ENCODE data around the gene CCR3.
"Not testable (repeated sequence)": the region's sequence is repeated elsewhere in the genome, so short reads cannot be mapped to it uniquely, and the experiment has no call there.

CCR3 gene

DNA sequence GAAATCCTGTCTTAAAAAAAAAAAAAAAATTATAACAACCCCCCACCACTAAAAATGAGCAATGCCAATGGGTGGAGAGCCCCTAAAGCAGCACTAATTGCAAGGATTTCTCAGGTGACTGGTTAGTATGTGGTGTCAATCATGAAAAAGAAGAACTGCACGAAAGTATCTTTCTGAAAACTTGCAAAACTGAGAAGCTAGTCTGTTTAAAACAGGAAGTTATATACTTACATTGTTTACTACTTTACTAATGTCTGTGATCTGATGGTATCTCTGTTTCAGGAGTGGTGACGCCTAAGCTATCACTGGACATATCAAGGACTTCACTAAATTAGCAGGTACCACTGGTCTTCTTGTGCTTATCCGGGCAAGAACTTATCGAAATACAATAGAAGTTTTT lies at the start of gene CCR3:
Gene CCR3, plus strand, starts transcription at position 341 of the 400 bp plus-strand sequence. CDS start 22,699 bp downstream, outside the sequence.
- DNase-seq: no peak

DNA sequence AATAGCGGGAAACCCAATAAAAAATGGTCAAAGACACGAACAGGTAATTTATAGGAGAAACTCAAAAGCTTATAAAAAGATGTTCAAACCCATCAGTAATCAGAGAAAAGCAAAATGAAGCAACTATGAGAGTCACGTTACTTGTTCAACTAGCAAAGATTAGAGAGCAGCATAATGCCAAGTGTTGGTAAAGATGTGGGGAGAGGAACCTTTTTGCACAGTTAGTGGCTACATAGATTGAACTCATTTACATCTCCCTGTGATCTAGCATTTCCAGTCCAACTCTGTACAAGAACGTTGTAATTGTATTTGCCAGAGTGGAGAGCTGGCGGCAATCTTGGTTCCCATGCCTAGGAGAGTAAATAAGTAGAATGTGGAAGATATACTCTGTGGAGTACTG lies 49.3 kb upstream of the CCR3 start:
- DNase-seq: no peak

DNA sequence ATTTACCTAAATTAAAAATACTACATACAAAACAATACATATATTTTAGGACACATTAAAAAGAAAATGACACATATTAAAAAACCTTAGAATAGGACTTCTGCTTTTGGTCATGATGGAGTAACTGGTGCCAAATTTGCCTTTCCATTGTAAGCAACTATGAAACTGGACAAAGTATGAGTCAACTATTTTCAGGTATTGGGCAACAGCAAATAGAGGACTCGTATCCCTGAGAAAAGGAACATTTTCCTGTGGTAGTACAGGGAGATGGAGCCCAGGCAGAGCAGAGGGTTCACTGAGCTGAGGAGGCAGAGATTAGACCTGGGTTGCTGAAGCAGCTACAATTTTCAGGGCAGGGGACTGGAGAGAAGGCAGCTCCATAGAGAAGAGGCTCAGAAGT lies 48.8 kb upstream of the CCR3 start:
- DNase-seq: no peak

DNA sequence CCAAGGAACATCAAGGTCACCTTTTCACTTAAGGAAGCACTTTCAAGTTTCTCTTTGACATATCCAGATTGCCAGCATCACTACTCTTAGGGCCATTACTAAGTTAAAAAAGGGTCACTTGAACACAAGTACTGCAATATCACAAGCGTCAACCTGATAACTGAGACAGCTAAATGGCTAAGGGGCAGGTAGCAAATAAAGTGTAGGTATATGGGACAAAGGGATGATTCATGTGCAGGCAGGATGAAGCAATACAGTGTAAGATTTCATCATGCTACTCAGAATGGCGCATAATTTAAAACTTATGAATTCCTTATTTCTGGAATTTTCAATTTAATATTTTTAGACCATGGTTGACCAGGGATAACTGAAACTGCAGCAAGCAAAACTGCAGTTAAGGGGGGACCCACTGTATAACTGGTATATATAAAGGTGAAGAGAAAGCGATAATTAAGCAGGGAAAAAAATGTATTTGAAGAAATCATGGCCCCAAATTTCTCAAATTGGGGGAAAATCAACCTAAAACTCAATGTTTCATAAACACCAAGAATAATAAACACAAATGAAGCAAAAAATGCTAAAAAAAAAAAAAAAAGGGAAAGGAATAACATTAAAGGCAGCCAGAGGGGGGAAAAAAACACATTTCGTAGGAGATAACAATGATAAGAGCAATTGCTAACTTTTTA lies 47.2 kb upstream of the CCR3 start:
- no peak for DNase-seq

DNA sequence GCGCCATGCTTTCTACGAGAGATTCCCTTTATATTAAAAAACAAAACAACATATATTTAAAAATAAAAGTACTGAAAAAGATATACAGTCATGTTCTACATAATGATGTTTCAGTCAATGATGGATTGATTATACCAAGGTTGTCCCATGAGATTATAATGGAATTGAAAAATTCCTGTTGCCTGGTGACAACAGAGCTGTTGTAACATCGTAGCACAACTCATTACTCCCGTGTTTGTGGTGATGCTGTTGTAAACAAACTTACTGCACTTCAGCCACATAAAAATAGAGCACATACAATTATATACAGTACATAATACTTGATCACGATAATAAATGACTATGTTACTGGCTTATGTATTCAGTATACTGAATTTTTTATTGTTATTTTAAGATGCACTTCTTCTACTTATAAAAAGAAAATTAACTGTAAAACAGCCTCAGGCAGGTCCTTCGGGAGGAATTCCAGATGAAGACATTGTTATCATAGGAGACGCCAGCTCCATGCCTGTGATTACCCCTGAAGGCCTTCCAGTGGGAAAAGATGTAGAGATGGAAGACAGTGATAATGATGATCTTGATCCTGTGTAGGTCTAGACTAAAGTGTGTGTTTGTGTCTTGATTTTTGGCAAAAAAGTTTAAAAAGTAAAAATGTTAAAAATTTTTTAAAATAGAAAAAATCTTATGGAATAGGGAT lies 45.9 kb upstream of the CCR3 start:
- DNase-seq: no peak

DNA sequence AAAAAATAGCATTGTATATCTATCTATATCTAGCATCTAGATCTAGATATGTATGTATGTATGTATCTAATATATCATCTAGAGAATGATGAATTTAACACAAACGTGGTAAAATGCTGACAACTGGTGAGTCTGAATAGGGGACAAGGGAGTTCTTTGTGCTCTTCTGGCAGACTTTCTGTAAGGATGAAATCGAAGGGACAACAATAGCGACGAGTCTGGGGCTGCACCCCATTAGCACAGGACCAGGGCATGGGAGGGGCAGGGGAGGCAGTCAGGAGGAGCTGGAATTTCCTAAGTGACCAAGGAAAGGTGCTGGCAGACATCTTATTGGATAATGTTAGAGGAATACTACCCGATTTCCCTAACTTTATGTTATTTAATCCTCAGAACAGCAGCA lies 42.0 kb upstream of the CCR3 start:
- no peak for DNase-seq

DNA sequence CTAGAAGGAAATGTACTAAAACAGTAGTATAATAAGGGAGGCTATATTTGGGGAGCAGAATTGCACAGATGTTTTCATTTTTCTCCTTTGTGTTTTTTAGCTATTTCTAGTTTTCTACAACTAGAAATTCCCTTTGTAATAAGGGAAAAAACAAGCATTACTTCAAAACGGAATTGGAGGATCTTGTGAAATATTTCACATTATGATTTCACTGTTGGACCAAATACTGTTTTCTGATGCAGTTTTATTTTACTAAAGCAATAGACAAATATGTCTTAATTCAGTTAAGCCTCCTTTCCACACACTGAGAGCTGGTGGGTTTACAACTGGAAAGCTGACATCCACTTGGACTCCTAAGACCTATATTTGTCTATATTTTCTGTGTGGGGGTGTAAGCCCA lies 41.5 kb upstream of the CCR3 start:
- DNase-seq: no peak

DNA sequence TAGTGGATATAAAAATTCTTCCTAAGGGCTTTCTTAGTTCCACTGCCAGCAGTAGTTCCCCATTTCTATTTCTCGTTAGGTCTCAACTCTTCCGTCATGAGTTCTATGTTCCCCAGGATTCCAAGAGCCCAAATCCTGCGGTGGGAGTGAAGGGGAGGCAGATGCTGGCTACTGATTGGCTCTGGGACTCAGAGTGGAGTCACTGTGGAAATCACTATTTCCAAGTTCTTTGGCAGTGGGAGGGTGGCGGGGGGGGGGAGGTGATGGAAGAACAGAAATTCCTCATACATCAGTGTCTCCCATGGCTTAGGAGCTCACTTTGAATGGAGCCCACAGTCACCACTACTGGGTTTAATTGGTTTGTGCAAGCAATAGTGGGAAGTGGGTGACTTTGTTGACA lies 39.7 kb upstream of the CCR3 start:
- no peak for DNase-seq

DNA sequence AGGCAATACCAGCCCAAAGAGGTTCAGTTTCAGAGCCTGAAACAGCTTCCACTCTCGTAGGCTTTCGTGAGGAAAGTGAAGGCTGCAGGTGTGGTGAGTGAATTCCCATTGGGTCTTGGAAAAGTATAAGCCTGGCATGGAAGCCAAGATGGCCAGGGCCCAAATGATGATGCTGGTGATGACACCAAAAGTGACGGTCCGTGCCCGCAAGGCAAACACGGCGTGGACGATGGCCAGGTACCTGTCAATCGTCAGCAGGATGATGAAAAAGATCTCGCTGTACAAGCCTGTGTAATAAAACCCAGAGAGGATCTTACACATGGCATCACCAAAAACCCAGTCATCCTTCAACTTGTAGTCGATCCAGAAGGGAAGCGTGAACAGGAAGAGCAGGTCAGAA lies 38.6 kb upstream of the CCR3 start:
- no peak for DNase-seq

DNA sequence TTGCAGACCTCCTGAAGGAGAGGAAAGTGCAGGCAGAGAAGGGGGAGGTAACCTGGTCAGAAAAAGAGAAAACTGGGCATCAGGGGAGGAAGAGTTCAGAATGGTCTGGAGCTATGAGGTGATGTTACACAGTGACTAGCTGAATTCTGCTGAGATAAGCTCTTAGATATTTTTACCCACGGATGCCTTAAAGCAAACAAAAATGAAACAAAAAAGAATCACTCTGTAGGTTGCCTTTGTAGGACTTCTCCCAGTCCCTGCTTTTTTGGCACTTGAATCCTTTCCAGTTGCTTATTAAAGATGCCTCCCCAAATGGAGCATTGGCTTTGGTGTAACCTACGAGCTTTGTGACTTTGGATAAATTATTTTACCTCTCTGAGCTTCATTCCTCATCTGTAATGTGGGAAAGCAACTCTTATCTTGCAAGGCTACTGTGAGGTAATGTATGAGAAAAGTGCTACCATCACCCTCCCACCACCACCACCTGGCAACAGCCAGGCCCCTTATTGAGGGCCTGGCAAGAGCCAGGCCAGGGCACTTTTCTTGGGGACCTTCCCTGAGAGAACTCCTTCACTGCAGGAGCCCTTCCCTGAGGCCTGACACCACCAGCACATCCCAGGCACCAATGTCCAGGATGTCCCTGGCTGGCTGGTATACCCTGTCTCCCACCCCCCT lies 36.8 kb upstream of the CCR3 start:
- DNase-seq: no peak

DNA sequence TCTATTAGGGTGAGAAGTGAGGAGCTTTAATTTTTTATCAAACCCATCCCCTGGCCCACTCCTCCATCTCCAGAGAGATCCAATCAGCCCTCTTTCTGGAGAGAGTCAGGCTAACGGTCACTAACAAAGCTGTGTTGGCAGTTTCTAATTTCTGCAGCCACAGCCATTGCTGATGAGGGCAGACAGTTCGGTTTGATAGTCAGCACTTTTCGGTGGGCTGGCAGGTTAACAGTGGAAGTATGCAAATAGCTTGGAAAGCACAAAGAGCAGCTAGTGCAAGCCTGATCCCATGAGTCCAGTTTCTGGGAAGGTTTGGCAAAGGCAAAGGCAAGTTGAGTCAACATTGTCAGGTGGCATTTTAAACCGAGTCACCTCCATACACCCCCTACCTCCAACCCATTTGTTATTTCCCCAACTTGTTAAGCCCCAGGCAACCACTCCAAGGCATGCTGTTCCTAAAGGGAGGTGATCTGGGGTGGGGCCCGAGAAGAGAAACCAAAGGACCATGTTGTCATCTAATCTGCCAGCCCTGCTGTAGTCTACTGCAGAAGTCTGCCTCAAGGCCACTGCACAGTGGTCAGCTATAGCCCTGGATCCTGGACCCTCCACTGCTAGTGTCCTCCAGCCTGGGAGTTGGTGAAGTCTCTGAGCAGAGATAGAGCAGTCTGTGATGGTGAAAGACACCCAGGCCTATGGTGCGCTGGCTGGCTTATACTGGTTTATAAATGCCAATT lies 35.8 kb upstream of the CCR3 start:
- DNase-seq: no peak

DNA sequence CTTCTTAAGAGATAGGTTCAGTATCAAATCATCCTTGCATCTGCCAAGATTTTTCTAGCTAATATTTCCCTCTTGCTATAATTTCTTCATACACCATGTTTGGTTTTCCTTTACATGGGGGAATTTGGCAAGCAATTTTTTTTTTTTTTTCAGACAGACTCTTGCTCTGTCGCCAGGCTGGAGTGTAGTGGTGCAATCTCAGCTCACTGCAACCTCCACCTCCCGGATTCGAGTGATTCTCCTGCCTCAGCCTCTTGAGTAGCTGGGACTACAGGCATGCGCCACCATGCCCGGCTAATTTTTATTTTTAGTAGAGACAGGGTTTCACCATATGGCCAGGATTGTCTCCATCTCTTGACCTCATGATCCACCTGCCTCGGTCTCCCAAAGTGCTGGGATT lies 34.7 kb upstream of the CCR3 start:
- not testable (repeated sequence) for DNase-seq

DNA sequence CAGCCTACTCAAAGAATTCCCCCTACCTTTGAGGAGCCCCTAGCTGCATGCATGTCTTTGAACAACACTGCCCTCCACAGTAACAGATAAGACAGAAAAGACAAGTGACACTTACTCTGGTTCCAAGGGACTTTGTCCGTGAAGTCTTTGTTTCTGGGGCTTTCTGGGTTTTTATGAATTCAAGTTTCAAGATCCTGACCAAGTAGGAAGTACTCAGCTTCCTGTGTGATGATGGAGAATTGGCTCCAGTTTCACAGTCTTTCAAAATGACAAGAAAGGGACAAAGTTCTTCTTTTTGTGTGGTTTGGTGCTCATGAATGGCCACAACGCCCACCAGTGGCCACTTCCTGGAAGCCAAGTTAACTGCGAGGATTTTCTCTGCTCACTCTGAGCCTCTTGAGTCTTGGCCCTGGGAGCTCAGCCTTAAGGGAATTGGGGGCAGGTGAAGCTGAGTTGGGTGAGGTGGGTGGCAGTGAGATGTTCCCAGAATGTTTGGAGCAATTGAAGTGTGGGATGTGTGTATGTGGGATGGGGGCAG lies 34.0 kb upstream of the CCR3 start, which contains the start of gene CCR1:
Gene CCR1, minus strand, starts transcription at position 147 of the 538 bp plus-strand sequence. CDS start 4,000 bp downstream, outside the sequence.
- no peak for DNase-seq

DNA sequence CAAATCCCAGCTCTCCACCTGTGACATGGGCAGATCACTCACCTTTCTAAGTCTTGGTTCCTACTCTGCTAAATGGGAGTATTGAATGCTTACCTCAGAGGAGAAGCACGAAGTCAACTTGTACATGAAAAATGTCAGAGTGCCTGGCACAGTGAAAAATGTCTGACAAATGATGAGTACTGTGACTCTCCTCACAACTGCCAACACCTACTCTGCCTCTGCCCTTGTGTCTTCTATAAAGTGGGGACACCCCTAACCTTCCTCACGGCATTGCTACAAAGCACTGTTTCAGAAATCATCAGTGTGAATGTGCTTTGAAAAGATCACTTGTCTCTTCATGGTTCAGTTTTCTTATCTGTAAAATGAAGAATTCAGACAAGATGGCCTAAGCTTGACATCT lies 33.2 kb upstream of the CCR3 start:
- DNase-seq: no peak

DNA sequence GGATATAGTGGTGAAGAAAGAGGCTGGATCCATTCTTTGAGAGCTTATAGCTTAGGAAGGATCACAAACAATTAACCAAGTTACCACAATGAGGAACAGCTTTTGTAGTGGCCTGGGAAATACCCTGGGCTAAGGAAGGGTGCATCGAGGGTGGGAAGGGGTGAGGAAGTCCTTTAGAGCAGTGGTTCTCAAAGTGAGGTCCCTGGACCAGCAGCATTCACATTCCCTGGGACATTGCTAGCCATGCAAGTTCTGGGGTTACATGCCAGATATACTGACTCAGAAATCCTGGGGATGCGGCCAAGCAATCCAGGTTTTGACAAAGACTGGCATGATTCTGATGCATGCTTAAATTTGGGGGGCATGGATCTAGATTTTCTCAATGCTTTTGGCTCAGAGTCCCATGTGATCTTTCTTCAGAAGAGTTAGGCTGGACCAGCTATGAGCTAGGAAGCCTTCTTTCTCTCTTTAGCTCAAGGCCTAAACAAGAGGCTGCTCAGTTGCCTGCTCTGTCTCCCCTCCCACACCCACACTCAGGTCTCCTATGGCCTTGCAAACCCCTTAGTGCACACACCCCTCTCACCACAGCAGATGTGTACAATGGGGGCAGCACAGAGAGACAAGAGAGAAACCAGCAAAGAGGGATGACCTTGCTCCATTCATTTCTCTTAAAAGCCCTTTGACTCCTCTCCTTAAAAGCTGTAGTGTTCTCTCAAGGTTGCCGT lies 32.4 kb upstream of the CCR3 start:
- no peak for DNase-seq

DNA sequence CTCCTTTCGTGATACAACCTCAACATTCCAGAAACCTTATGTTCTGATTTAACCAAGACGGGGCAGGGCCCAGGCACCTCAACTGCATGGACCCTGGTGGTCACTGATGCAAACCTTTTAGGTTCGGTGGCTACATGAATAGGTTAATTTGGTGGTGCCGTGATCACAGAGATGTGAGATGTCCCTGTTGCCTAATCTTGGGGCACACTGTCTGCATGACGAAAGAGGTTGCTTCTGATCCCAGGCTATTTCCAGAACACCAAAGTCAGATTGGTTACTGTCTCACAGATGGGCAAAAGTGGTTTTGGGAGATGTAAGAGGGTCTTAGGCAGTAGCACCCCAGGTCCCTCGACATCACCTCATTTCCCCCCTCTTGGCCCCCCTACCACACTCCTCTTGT lies 30.2 kb upstream of the CCR3 start:
- no peak for DNase-seq

DNA sequence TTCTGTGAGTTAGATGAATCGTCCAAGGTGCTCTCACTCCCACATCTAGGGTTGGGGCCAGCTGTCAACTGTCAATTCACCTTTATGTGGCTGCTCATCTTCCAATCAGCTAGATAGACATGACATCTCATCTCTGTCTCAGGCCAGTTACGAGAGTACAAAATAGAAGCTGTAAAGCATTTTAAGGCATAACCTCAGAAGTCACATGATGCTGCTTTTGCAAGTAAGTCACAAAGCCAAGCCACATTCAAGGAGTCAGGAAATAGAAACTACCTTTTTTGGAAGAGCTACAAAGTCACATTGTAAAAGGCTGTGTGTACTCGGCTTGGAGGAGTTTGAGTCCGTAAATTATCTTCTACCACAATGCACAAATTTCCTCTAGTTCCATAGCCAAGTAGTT lies 29.1 kb upstream of the CCR3 start:
- no peak for DNase-seq

DNA sequence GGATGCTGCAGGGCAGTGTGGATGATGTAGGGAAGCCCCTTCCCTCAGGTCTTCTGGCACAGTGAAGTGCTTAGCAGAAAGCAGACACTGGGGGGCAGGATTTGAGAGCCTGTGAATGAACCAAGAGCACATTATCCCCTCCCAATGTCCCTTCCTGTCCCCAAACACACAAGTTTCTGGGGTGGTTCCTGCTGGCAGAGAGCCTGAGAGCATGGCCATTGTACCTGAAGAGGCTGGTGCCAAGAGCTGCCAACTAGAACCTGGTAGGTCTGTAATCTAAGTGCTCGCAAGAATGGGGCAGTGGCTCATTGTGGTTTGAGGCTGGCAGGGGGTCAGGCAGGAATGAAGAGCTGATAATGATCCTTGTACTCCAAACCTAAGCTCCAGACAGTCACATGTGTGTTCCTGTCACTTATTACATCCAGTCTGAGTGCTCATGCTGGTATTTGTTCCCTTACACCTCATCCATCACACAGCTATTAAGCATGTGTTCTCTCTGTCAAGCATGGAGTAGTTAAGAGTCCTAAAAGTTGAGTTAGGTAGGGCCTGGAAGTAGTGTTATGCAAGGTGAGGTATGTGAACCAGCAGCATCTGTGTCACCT lies 27.4 kb upstream of the CCR3 start:
- no peak for DNase-seq

DNA sequence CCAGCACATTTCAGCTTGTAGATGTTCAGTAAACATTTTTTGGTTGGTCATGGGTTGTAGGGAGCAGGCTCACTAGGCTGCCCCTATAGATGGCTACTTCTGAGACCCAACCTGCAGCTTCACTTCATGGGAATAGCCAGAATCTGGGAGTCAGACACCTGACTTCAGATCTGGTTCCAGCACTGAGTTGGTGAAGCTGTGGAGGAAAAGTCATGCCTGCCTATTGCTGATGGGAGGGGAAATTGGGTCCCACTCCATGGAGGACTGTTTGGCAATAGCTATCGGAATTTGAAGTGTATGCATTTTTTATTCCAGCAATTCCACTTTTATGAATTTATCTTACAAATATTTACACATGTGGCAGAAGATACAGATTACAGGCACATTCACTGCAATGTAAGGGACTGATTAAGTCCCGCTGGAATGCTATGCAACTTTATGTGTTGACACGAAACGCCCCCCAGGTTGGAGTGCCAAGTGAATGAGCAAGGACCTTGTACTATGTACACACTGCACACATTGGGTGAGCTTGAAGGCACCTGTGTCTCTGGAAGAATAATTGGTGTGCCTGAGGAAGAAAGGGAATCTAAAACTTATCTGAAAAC lies 26.3 kb upstream of the CCR3 start:
- no peak for DNase-seq

DNA sequence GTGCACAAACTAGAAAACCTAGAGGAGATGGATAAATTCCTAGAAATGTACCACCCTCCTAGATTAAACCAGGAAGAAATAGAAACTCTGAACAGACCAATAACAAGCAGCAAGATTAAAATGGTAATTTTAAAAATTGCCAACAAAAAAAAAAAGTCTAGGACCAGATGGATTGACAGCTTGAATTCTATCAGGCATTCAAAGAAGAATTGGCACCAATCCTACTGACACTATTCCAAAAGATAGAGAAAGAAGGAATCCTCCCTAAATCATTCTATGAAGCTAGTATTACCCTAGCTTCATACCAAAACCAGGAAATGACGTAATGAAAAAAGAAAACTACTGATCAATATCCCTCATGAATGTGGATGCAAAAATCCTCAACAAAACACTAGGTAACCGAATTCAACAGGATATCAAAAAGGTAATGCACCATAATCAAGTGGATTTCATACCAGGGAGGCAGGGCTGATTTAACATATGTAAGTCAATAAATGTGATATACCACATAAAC lies 24.0 kb upstream of the CCR3 start:
- no peak for DNase-seq

DNA sequence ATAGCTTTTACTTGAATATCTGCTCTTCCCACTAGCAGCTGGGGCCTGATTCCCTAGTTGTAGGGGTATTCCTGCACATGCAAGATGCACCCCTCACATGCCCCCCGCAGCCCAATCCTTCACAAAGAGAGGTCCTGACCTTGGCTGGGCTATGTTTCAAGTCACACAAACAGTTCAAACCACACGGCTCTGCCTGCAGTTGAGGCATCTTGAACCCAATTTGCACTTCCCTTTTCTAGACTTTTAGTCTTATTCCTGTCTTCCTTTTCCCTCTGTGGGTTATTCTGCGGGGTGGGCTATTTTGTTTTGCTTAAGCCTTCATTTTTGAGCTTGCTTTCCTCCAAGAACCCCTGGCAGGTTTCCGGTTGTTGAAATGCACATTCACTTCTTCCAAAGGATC lies 20.9 kb upstream of the CCR3 start:
- DNase-seq: no peak
